HEK293 (cell line): ENCODE results near the gene DCAF4.

ENCODE experiments used
- CTCF ChIA-PET: fragments of 350-600 bp; formaldehyde crosslinking; extraction: SDS; loops from one replicate; lab custom pipeline; 2021; ENCODE audit warnings: antibody characterized with exemption; lab: Yijun Ruan, JAX
- POLR2A ChIA-PET: fragments of 300-600 bp; formaldehyde crosslinking; extraction: SDS; loops from one replicate; lab custom pipeline; 2020; ENCODE audit warnings: antibody characterized with exemption, inconsistent platforms; lab: Yijun Ruan, JAX
- H3K27ac ChIP-seq: fragments of 200-500 bp; sonication (Bioruptor generic); 2 replicates; pipeline ENCODE4 v1.5.1; 2014; ENCODE audit warnings: low read depth, low read length, control low read depth, inconsistent platforms; ENCODE audit errors: extremely low read depth
- H3K36me3 ChIP-seq, 2 experiments: fragments of 200-500 bp in 1 of 2; sonication (Bioruptor generic) in 1 of 2; 1 replicate in 1 of 2; 2 replicates in 1 of 2; pipeline ENCODE4 v1.5.1; 2014 to 2017; ENCODE audit warnings: inconsistent platforms in 2 of 2, low read length in 2 of 2; ENCODE audit not compliant: control insufficient read depth in 2 of 2, insufficient read depth in 1 of 2
- H3K4me1 ChIP-seq: fragments of 200-500 bp; sonication (Bioruptor generic); 2 replicates; pipeline ENCODE4 v1.5.1; 2014; ENCODE audit warnings: mild to moderate bottlenecking, low read length, inconsistent platforms; ENCODE audit not compliant: control insufficient read depth, insufficient read depth
- H3K4me3 ChIP-seq: 2 replicates; pipeline ENCODE4 v1.5.1; 2011; ENCODE audit warnings: low read depth, mild to moderate bottlenecking, control low read depth, low read length, moderate library complexity
- H3K9me3 ChIP-seq: fragments of 200-500 bp; sonication (Bioruptor generic); 2 replicates; pipeline ENCODE4 v1.5.1; 2014; ENCODE audit warnings: low read depth, low read length, inconsistent platforms; ENCODE audit not compliant: control insufficient read depth, insufficient read depth
- GLIS2 ChIP-seq: fragments of 450-650 bp; formaldehyde crosslinking; IDR thresholded peaks from 2 replicates; pipeline ENCODE4 v1.5.1; 2016; ENCODE audit warnings: missing biosample characterization, missing genetic modification characterization
- TRIM28 ChIP-seq: IDR thresholded peaks from 2 replicates; pipeline ENCODE4 v1.6.1; 2011; ENCODE audit warnings: low read length, control low read depth, borderline replicate concordance
- ZFHX2 ChIP-seq: fragments of 450-650 bp; formaldehyde crosslinking; conservative IDR thresholded peaks from 2 replicates; pipeline ENCODE4 v1.5.1; 2016; ENCODE audit warnings: missing biosample characterization, missing genetic modification characterization
- ZNF132 ChIP-seq: fragments of 450-650 bp; formaldehyde crosslinking; IDR thresholded peaks from 2 replicates; pipeline ENCODE4 v1.5.1; 2017; ENCODE audit warnings: missing biosample characterization, missing genetic modification characterization, borderline replicate concordance
- ZNF214 ChIP-seq: fragments of 450-650 bp; formaldehyde crosslinking; IDR thresholded peaks from 2 replicates; pipeline ENCODE4 v1.5.1; 2017; ENCODE audit warnings: missing biosample characterization, mild to moderate bottlenecking, missing genetic modification characterization, borderline replicate concordance
- ZNF239 ChIP-seq: fragments of 450-650 bp; formaldehyde crosslinking; IDR thresholded peaks from 2 replicates; pipeline ENCODE4 v1.5.1; 2016; ENCODE audit warnings: missing biosample characterization, missing genetic modification characterization
- ZNF26 ChIP-seq: fragments of 450-650 bp; formaldehyde crosslinking; IDR thresholded peaks from 2 replicates; pipeline ENCODE4 v1.5.1; 2016; ENCODE audit warnings: missing biosample characterization, missing genetic modification characterization
- ZNF354C ChIP-seq: fragments of 450-650 bp; formaldehyde crosslinking; IDR thresholded peaks from 2 replicates; pipeline ENCODE4 v1.5.1; 2016; ENCODE audit warnings: missing biosample characterization, missing genetic modification characterization, low read depth, borderline replicate concordance
- ZNF433 ChIP-seq: fragments of 450-650 bp; formaldehyde crosslinking; IDR thresholded peaks from 2 replicates; pipeline ENCODE4 v1.5.1; 2016; ENCODE audit warnings: missing biosample characterization, missing genetic modification characterization, low read depth
- ZNF48 ChIP-seq: fragments of 450-650 bp; formaldehyde crosslinking; IDR thresholded peaks from 2 replicates; pipeline ENCODE4 v1.5.1; 2016; ENCODE audit warnings: missing biosample characterization, missing genetic modification characterization
- ZNF548 ChIP-seq: fragments of 450-650 bp; formaldehyde crosslinking; IDR thresholded peaks from 2 replicates; pipeline ENCODE4 v1.5.1; 2016; ENCODE audit warnings: missing biosample characterization, missing genetic modification characterization
- ZNF596 ChIP-seq: fragments of 450-650 bp; IDR thresholded peaks from 2 replicates; pipeline ENCODE4 v1.5.0; 2018; ENCODE audit warnings: missing biosample characterization, mild to moderate bottlenecking, missing genetic modification characterization, moderate library complexity
- ZNF626 ChIP-seq: fragments of 450-650 bp; sonication (Bioruptor Pico); formaldehyde crosslinking; IDR thresholded peaks from 2 replicates; pipeline ENCODE4 v1.5.1; 2018; ENCODE audit warnings: missing biosample characterization, missing genetic modification characterization, inconsistent platforms
- ZNF658 ChIP-seq: fragments of 450-650 bp; formaldehyde crosslinking; IDR thresholded peaks from 2 replicates; pipeline ENCODE4; 2016; ENCODE audit warnings: missing biosample characterization, missing genetic modification characterization
- ZNF76 ChIP-seq: fragments of 450-650 bp; formaldehyde crosslinking; IDR thresholded peaks from 2 replicates; pipeline ENCODE4; 2016; ENCODE audit warnings: low read depth, missing biosample characterization, missing genetic modification characterization, borderline replicate concordance
- ZNF791 ChIP-seq: fragments of 450-650 bp; formaldehyde crosslinking; IDR thresholded peaks from 2 replicates; pipeline ENCODE4 v1.5.1; 2016; ENCODE audit warnings: missing biosample characterization, missing genetic modification characterization
- TF ChIP-seq, protein P1 (sequence below): fragments of 450-650 bp; formaldehyde crosslinking; IDR thresholded peaks from 2 replicates; pipeline ENCODE4 v1.5.1; 2016; ENCODE audit warnings: missing biosample characterization, missing genetic modification characterization
- TF ChIP-seq, protein P2 (sequence below): fragments of 450-650 bp; formaldehyde crosslinking; IDR thresholded peaks from 2 replicates; pipeline ENCODE4 v1.5.1; 2017; ENCODE audit warnings: missing biosample characterization, missing genetic modification characterization
- TF ChIP-seq, protein P3 (sequence below): fragments of 450-650 bp; formaldehyde crosslinking; IDR thresholded peaks from 2 replicates; pipeline ENCODE4 v1.5.1; 2016; ENCODE audit warnings: missing biosample characterization, missing genetic modification characterization
- TF ChIP-seq, protein P4 (sequence below): fragments of 450-650 bp; formaldehyde crosslinking; IDR thresholded peaks from 2 replicates; pipeline ENCODE4 v1.5.1; 2016; ENCODE audit warnings: missing biosample characterization, missing genetic modification characterization, low read depth

DCAF4 gene

DNA sequence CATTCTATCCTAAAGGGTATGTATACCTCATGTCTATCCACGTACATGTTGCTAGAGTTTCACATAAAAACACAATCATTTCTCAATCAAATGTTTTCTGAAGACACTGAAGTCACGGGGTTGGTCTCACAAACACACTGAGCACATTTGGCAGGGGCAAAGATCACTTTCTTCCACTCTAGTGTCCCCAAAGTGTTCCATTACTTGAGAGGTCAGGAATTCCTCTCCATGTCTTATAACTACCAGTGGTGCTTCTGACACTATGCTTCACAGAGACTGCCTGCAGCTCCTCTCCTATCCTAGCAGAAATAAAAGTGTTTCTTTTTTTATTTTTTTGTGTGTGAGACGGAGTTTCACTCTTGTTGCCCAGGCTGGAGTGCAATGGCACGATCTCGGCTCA, 81.6 kb downstream of the DCAF4 start:
- Histone ChIP-seq H3K4me3 (no peak overlapping the region), H3K9me3 (no peaks in the 10 kb centered on the region), H3K4me1 (no peaks in the 10 kb centered on the region), H3K27ac (no peak overlapping the region), H3K36me3 (peaks cover 6 to 14% of the 10 kb centered on the region in 2 experiments; a peak in 2 of 3 replicates)
- TF ChIP-seq, protein P1, sequence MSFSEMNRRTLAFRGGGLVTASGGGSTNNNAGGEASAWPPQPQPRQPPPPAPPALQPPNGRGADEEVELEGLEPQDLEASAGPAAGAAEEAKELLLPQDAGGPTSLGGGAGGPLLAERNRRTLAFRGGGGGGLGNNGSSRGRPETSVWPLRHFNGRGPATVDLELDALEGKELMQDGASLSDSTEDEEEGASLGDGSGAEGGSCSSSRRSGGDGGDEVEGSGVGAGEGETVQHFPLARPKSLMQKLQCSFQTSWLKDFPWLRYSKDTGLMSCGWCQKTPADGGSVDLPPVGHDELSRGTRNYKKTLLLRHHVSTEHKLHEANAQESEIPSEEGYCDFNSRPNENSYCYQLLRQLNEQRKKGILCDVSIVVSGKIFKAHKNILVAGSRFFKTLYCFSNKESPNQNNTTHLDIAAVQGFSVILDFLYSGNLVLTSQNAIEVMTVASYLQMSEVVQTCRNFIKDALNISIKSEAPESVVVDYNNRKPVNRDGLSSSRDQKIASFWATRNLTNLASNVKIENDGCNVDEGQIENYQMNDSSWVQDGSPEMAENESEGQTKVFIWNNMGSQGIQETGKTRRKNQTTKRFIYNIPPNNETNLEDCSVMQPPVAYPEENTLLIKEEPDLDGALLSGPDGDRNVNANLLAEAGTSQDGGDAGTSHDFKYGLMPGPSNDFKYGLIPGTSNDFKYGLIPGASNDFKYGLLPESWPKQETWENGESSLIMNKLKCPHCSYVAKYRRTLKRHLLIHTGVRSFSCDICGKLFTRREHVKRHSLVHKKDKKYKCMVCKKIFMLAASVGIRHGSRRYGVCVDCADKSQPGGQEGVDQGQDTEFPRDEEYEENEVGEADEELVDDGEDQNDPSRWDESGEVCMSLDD (tag by site-specific recombination) = no peak
- TF ChIP-seq ZNF596 (tag by site-specific recombination) (no peak), ZNF132 (tag by site-specific recombination) (no peak), ZNF791 (tag by site-specific recombination) (no peak), ZFHX2 (tag by site-specific recombination) (no peak), ZNF354C (no peak), ZNF658 (tag by site-specific recombination) (no peak), ZNF26 (tag by site-specific recombination) (no peak), ZNF626 (tag by site-specific recombination) (no peak), ZNF76 (tag by site-specific recombination) (no peak), GLIS2 (tag by site-specific recombination) (no peak), TRIM28 (no peak), ZNF548 (tag by site-specific recombination) (no peak), ZNF433 (tag by site-specific recombination) (no peak), ZNF239 (no peak), ZNF48 (tag by site-specific recombination) (no peak), ZNF214 (no peak)
- TF ChIP-seq, protein P2, sequence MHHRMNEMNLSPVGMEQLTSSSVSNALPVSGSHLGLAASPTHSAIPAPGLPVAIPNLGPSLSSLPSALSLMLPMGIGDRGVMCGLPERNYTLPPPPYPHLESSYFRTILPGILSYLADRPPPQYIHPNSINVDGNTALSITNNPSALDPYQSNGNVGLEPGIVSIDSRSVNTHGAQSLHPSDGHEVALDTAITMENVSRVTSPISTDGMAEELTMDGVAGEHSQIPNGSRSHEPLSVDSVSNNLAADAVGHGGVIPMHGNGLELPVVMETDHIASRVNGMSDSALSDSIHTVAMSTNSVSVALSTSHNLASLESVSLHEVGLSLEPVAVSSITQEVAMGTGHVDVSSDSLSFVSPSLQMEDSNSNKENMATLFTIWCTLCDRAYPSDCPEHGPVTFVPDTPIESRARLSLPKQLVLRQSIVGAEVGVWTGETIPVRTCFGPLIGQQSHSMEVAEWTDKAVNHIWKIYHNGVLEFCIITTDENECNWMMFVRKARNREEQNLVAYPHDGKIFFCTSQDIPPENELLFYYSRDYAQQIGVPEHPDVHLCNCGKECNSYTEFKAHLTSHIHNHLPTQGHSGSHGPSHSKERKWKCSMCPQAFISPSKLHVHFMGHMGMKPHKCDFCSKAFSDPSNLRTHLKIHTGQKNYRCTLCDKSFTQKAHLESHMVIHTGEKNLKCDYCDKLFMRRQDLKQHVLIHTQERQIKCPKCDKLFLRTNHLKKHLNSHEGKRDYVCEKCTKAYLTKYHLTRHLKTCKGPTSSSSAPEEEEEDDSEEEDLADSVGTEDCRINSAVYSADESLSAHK (tag by site-specific recombination) = no peak
- TF ChIP-seq, protein P3, sequence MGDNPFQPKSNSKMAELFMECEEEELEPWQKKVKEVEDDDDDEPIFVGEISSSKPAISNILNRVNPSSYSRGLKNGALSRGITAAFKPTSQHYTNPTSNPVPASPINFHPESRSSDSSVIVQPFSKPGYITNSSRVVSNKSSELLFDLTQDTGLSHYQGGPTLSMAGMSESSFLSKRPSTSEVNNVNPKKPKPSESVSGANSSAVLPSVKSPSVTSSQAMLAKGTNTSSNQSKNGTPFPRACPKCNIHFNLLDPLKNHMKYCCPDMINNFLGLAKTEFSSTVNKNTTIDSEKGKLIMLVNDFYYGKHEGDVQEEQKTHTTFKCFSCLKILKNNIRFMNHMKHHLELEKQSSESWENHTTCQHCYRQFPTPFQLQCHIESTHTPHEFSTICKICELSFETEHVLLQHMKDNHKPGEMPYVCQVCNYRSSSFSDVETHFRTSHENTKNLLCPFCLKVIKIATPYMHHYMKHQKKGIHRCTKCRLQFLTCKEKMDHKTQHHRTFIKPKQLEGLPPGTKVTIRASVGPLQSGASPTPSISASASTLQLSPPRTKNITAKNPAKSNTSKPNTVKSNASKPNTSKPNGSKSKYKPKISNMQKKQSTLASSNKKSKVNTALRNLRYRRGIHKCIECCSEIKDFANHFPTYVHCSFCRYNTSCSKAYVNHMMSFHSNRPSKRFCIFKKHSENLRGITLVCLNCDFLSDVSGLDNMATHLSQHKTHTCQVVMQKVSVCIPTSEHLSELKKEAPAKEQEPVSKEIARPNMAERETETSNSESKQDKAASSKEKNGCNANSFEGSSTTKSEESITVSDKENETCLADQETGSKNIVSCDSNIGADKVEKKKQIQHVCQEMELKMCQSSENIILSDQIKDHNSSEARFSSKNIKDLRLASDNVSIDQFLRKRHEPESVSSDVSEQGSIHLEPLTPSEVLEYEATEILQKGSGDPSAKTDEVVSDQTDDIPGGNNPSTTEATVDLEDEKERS (tag by site-specific recombination) = no peak
- TF ChIP-seq, protein P4, sequence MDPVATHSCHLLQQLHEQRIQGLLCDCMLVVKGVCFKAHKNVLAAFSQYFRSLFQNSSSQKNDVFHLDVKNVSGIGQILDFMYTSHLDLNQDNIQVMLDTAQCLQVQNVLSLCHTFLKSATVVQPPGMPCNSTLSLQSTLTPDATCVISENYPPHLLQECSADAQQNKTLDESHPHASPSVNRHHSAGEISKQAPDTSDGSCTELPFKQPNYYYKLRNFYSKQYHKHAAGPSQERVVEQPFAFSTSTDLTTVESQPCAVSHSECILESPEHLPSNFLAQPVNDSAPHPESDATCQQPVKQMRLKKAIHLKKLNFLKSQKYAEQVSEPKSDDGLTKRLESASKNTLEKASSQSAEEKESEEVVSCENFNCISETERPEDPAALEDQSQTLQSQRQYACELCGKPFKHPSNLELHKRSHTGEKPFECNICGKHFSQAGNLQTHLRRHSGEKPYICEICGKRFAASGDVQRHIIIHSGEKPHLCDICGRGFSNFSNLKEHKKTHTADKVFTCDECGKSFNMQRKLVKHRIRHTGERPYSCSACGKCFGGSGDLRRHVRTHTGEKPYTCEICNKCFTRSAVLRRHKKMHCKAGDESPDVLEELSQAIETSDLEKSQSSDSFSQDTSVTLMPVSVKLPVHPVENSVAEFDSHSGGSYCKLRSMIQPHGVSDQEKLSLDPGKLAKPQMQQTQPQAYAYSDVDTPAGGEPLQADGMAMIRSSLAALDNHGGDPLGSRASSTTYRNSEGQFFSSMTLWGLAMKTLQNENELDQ = no peak
- CTCF ChIA-PET = interaction anchor here (0.6 to 1.1 kb wide), 4 partner anchors 15 to 206 kb away, joined by 3 to 4 read pairs (median 3); no protein-coding TSS in a partner anchor
- POLR2A ChIA-PET = no interaction called here
